Right lobe of liver (tissue), 4 donors: ENCODE measurements around the gene SLC10A7.

ENCODE experiments used
- POLR2A ChIP-seq: fragments of 450-650 bp; IDR thresholded peaks from one replicate; pipeline ENCODE4 v1.6.1; 2017; ENCODE audit warnings: antibody characterized with exemption, mild to moderate bottlenecking
- TF ChIP-seq, protein P1 (sequence below), 4 donors: fragments of 200-600 bp in 3 of 4; fragments of 450-650 bp in 1 of 4; IDR thresholded peaks; one replicate each; pipeline versions ENCODE4 v1.5.1 to v1.8.0; 2016 to 2022; ENCODE audit warnings: antibody characterized with exemption in 4 of 4, mild to moderate bottlenecking in 2 of 4
- donor health status: DM: no; HTN: no; CAD: no.
- donor health status: DM: no; HTN: no; CAD: no.
- donor health status: DM: no; HTN: yes; CAD: no.

DNA sequence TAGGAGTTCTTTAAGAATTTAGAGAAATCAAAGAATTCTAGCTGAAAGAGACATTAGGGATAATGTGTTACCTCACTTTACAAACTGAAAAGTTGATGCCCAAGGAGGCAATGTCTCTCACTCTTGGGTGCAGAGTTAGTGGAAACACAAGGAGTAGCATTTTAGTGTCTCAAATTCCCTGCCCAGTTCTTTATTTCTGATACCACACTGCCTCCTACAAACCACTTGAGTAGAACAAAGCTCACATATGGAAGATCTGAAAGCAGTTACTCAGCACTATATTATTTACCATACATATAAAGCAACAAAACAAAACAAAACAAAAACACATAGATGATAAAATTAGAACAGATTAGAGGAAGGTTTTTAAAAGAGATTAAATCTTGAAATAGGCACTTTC is 183.2 kb downstream of the SLC10A7 start:
- TF ChIP-seq, protein P1, sequence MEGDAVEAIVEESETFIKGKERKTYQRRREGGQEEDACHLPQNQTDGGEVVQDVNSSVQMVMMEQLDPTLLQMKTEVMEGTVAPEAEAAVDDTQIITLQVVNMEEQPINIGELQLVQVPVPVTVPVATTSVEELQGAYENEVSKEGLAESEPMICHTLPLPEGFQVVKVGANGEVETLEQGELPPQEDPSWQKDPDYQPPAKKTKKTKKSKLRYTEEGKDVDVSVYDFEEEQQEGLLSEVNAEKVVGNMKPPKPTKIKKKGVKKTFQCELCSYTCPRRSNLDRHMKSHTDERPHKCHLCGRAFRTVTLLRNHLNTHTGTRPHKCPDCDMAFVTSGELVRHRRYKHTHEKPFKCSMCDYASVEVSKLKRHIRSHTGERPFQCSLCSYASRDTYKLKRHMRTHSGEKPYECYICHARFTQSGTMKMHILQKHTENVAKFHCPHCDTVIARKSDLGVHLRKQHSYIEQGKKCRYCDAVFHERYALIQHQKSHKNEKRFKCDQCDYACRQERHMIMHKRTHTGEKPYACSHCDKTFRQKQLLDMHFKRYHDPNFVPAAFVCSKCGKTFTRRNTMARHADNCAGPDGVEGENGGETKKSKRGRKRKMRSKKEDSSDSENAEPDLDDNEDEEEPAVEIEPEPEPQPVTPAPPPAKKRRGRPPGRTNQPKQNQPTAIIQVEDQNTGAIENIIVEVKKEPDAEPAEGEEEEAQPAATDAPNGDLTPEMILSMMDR (IDR thresholded peaks at IDR 0.05) = no peak
- TF ChIP-seq POLR2A = no peak
